GM21381 (cell line): ENCODE results near the gene COLEC12.

ENCODE experiments used
- ATAC-seq: cut with Tn5 transposase; IDR thresholded peaks from one replicate; pipeline ENCODE4 v1.9.1; 2021; ENCODE audit warnings: mild to moderate bottlenecking, moderate library complexity; ENCODE audit not compliant: unreplicated experiment

Gene COLEC12

GRCh38 chr18:364256-364826 lies 136.2 kb downstream of the COLEC12 start:
- ATAC-seq = no peak

GRCh38 chr18:363301-364085 lies 137.0 kb downstream of the COLEC12 start:
- ATAC-seq = no peak

GRCh38 chr18:362311-363290 lies 137.9 kb downstream of the COLEC12 start:
- ATAC-seq = no peak

- no peak for ATAC-seq
These were observed 138.6 kb downstream of the COLEC12 start for GRCh38 chr18:361941-362310.

- ATAC-seq = no peak
These were observed 139.3 kb downstream of the COLEC12 start for GRCh38 chr18:361100-361732.

GRCh38 chr18:360676-361075 lies 139.8 kb downstream of the COLEC12 start:
- no peak for ATAC-seq

GRCh38 chr18:356778-357177 lies 143.7 kb downstream of the COLEC12 start:
- ATAC-seq = no peak

GRCh38 chr18:355678-356077 lies 144.8 kb downstream of the COLEC12 start:
- ATAC-seq = no peak

- ATAC-seq = no peak
These were observed 146.0 kb downstream of the COLEC12 start for GRCh38 chr18:354471-354870.

GRCh38 chr18:354003-354402 lies 146.5 kb downstream of the COLEC12 start:
- no peak for ATAC-seq

- no peak for ATAC-seq
These were observed 148.1 kb downstream of the COLEC12 start for GRCh38 chr18:352438-352837.

- ATAC-seq = no peak
These were observed 149.4 kb downstream of the COLEC12 start for GRCh38 chr18:350953-351572.

- ATAC-seq = no peak
These were observed 153.9 kb downstream of the COLEC12 start for GRCh38 chr18:346600-346999.

GRCh38 chr18:341102-341501 lies 159.4 kb downstream of the COLEC12 start:
- ATAC-seq = no peak

- no peak for ATAC-seq
These were observed 160.5 kb downstream of the COLEC12 start for GRCh38 chr18:340044-340443.

- no peak for ATAC-seq
These were observed 161.3 kb downstream of the COLEC12 start for GRCh38 chr18:339200-339599.

GRCh38 chr18:336713-337112 lies 163.8 kb downstream of the COLEC12 start:
- ATAC-seq = no peak

GRCh38 chr18:335733-336132 lies 164.8 kb downstream of the COLEC12 start:
- no peak for ATAC-seq

GRCh38 chr18:334575-335132 lies 165.8 kb downstream of the COLEC12 start:
- no peak for ATAC-seq
